H1 (cell line): ENCODE results near the gene BRSK2. TPM values are rescaled to one million over a fixed set of nuclear protein-coding genes. Genes with fewer than 3 reads are reported as not detected.
A peak's percentile ranks its signal among the peaks of the same experiment; 100 is the strongest.

ENCODE experiments used
- CTCF ChIA-PET: fragments of 300-600 bp; sonication (Branson Sonifier 250); formaldehyde crosslinking; loops from one replicate; lab custom pipeline; 2021; ENCODE audit not compliant: partially characterized antibody; lab: Charles Lee
- POLR2A ChIA-PET: fragments of 300-600 bp; sonication (Branson Sonifier 250); formaldehyde crosslinking; loops from one replicate; lab custom pipeline; 2021; ENCODE audit warnings: inconsistent platforms; ENCODE audit not compliant: partially characterized antibody; lab: Charles Lee
- DNase-seq, 2 experiments: peaks; one replicate each; pipeline versions ENCODE4 v3.0.0 to v3.0.0-alpha.2; 2010 to 2022; ENCODE audit warnings: low spot score in 2 of 2, low read depth in 1 of 2, mixed read lengths in 1 of 2
- FAIRE-seq: peaks from 2 replicates; lab custom pipeline; 2011; peaks lifted over from hg19 to GRCh38; lab: Jason Lieb, UNC
- H2AFZ ChIP-seq: 2 replicates; pipeline ENCODE4 v1.8.1; 2012; ENCODE audit warnings: low read length, inconsistent platforms
- H2AK5ac ChIP-seq: 2 replicates; pipeline ENCODE4 v1.6.1; 2013; ENCODE audit warnings: low read depth, low read length
- H2BK120ac ChIP-seq: replicated peaks from 2 replicates; pipeline ENCODE3; 2013; ENCODE audit warnings: low read depth, low read length, inconsistent platforms
- H2BK12ac ChIP-seq: 2 replicates; pipeline ENCODE4 v1.6.1; 2013; ENCODE audit warnings: low read depth, low read length
- H2BK15ac ChIP-seq: 2 replicates; pipeline ENCODE4 v1.6.1; 2013; ENCODE audit warnings: low read length
- H2BK20ac ChIP-seq: 2 replicates; pipeline ENCODE4 v1.6.1; 2013; ENCODE audit warnings: low read length
- H2BK5ac ChIP-seq: 2 replicates; pipeline ENCODE4 v1.6.1; 2013; ENCODE audit warnings: low read depth, low read length
- H3K14ac ChIP-seq: 2 replicates; pipeline ENCODE4 v1.6.1; 2013; ENCODE audit warnings: inconsistent platforms; ENCODE audit not compliant: insufficient read length
- H3K18ac ChIP-seq: 2 replicates; pipeline ENCODE4 v1.6.1; 2013; ENCODE audit warnings: low read length; ENCODE audit errors: extremely low read depth
- H3K23ac ChIP-seq: 2 replicates; pipeline ENCODE4 v1.6.1; 2013; ENCODE audit warnings: inconsistent platforms; ENCODE audit not compliant: insufficient read length
- H3K23me2 ChIP-seq: 2 replicates; pipeline ENCODE4 v1.6.1; 2013; ENCODE audit warnings: low read depth, low read length
- H3K27ac ChIP-seq: 2 replicates; pipeline ENCODE4 v1.6.1; 2011; ENCODE audit warnings: low read depth, low read length, inconsistent platforms
- H3K27me3 ChIP-seq, 4 experiments: replicated peaks in 1 of 4; 1 replicate in 1 of 4; 2 replicates in 3 of 4; pipeline versions ENCODE4 v1.6.1 to v1.8.1; 2011 to 2013; ENCODE audit warnings: low read length in 3 of 4, mild to moderate bottlenecking in 3 of 4, inconsistent platforms in 2 of 4, mixed read lengths in 2 of 4, moderate library complexity in 1 of 4; ENCODE audit not compliant: control insufficient read depth in 3 of 4, insufficient read depth in 3 of 4; ENCODE audit errors: extremely low read depth in 1 of 4
- H3K36me3 ChIP-seq, 4 experiments: 2 replicates each; pipeline versions ENCODE4 v1.6.1 to v1.8.1; 2011 to 2013; ENCODE audit warnings: mild to moderate bottlenecking in 4 of 4, low read length in 3 of 4, moderate library complexity in 2 of 4, control low read depth in 1 of 4, inconsistent platforms in 1 of 4; ENCODE audit not compliant: insufficient read depth in 4 of 4, control insufficient read depth in 2 of 4
- H3K4ac ChIP-seq: replicated peaks from 2 replicates; pipeline ENCODE3; 2013; ENCODE audit warnings: low read length, low read depth, mixed read lengths, inconsistent platforms; ENCODE audit not compliant: insufficient read length
- H3K4me1 ChIP-seq, 4 experiments: replicated peaks in 1 of 4; 1 replicate in 1 of 4; 2 replicates in 3 of 4; pipeline versions ENCODE4 v1.6.1 to v1.8.1; 2011 to 2013; ENCODE audit warnings: low read length in 3 of 4, inconsistent platforms in 2 of 4, mixed read lengths in 1 of 4; ENCODE audit not compliant: insufficient read depth in 4 of 4, control insufficient read depth in 3 of 4
- H3K4me2 ChIP-seq, 2 experiments: 2 replicates each; pipeline versions ENCODE4 v1.6.1 to v1.8.1; 2011 to 2013; ENCODE audit warnings: low read depth in 2 of 2, low read length in 2 of 2, control low read depth in 1 of 2, inconsistent platforms in 1 of 2, mild to moderate bottlenecking in 1 of 2; ENCODE audit not compliant: insufficient read depth in 1 of 2
- H3K4me3 ChIP-seq, 4 experiments: fragments of 200-600, 300-600 bp in 1 of 4; sonication (generic), shearing (Covaris generic), sonication (Bioruptor Twin) in 1 of 4; 2 replicates each; pipeline versions ENCODE4 v1.5.1 to v1.8.1; 2011 to 2016; ENCODE audit warnings: low read length in 4 of 4, low read depth in 3 of 4, control low read depth in 2 of 4, inconsistent platforms in 2 of 4, mild to moderate bottlenecking in 2 of 4, mixed read lengths in 1 of 4, moderate library complexity in 1 of 4; ENCODE audit not compliant: insufficient read depth in 2 of 4; ENCODE audit errors: extremely low read depth in 1 of 4
- H3K56ac ChIP-seq: replicated peaks from 2 replicates; pipeline ENCODE3; 2013; ENCODE audit warnings: low read depth, mild to moderate bottlenecking, mixed read lengths, low read length, inconsistent platforms; ENCODE audit not compliant: insufficient read length
- H3K79me1 ChIP-seq: 2 replicates; pipeline ENCODE4 v1.6.1; 2013; ENCODE audit warnings: low read depth, low read length, control low read depth
- H3K79me2 ChIP-seq, 2 experiments: 2 replicates each; pipeline versions ENCODE4 v1.6.1 to v1.8.1; 2012 to 2013; ENCODE audit warnings: low read length in 2 of 2, mild to moderate bottlenecking in 2 of 2, inconsistent platforms in 1 of 2; ENCODE audit not compliant: insufficient read depth in 2 of 2, control insufficient read depth in 1 of 2
- H3K9ac ChIP-seq, 4 experiments: replicated peaks in 1 of 4; 1 replicate in 1 of 4; 2 replicates in 3 of 4; pipeline versions ENCODE4 v1.6.1 to v1.8.1; 2011 to 2013; ENCODE audit warnings: low read depth in 3 of 4, low read length in 3 of 4, control low read depth in 2 of 4, mild to moderate bottlenecking in 2 of 4, moderate library complexity in 2 of 4, inconsistent platforms in 1 of 4; ENCODE audit errors: extremely low read depth in 1 of 4
- H3K9me3 ChIP-seq, 2 experiments: 2 replicates each; pipeline versions ENCODE4 v1.6.1 to v1.8.1; 2012 to 2013; ENCODE audit warnings: mild to moderate bottlenecking in 2 of 2, moderate library complexity in 2 of 2, control low read depth in 1 of 2, inconsistent platforms in 1 of 2, low read depth in 1 of 2, low read length in 1 of 2, mixed read lengths in 1 of 2; ENCODE audit not compliant: insufficient read depth in 2 of 2
- H4K20me1 ChIP-seq, 2 experiments: replicated peaks in 1 of 2; 2 replicates each; pipeline versions ENCODE3 to v1.8.1; 2011 to 2013; ENCODE audit warnings: inconsistent platforms in 2 of 2, low read length in 2 of 2, mild to moderate bottlenecking in 1 of 2; ENCODE audit not compliant: insufficient read depth in 2 of 2, control insufficient read depth in 1 of 2
- H4K5ac ChIP-seq: 2 replicates; pipeline ENCODE4 v1.6.1; 2013; ENCODE audit warnings: low read length, low read depth, mixed read lengths, inconsistent platforms; ENCODE audit not compliant: insufficient read length
- H4K8ac ChIP-seq: 2 replicates; pipeline ENCODE4 v1.8.0; 2013; ENCODE audit warnings: mild to moderate bottlenecking, moderate library complexity, low read length, inconsistent platforms; ENCODE audit not compliant: insufficient read depth; ENCODE audit errors: extremely low read depth
- H4K91ac ChIP-seq: replicated peaks from 2 replicates; pipeline ENCODE3; 2013; ENCODE audit warnings: low read length, mixed read lengths, inconsistent platforms; ENCODE audit not compliant: insufficient read length
- ASH2L ChIP-seq: fragments of 200-600, 300-600 bp; sonication (generic); IDR thresholded peaks from one replicate; pipeline ENCODE4 v1.7.1; 2017; ENCODE audit warnings: low read length
- ATF3 ChIP-seq: IDR thresholded peaks from 2 replicates; pipeline ENCODE4 v1.6.1; 2011; ENCODE audit warnings: low read depth, mild to moderate bottlenecking, low read length; ENCODE audit not compliant: insufficient read depth
- BACH1 ChIP-seq: IDR thresholded peaks from 2 replicates; pipeline ENCODE4 v1.6.1; 2012; ENCODE audit warnings: low read length, improper control_type of control experiment
- BCL11A ChIP-seq, 2 experiments: IDR thresholded peaks; one replicate each; pipeline ENCODE4 v1.6.1; 2011; ENCODE audit warnings: low read depth in 2 of 2, low read length in 2 of 2, mild to moderate bottlenecking in 2 of 2
- CEBPB ChIP-seq: IDR thresholded peaks from 2 replicates; pipeline ENCODE4 v1.6.1; 2012; ENCODE audit warnings: low read depth, low read length
- CHD2 ChIP-seq: IDR thresholded peaks from 2 replicates; pipeline ENCODE4 v1.6.1; 2012; ENCODE audit warnings: low read length, improper control_type of control experiment
- JUN ChIP-seq: IDR thresholded peaks from 2 replicates; pipeline ENCODE4 v1.6.1; 2011; ENCODE audit warnings: low read depth, mild to moderate bottlenecking, improper control_type of control experiment, low read length
- KDM4A ChIP-seq: IDR thresholded peaks from one replicate; pipeline ENCODE4 v1.7.1; 2012; ENCODE audit warnings: low read depth, mild to moderate bottlenecking, moderate library complexity, low read length, inconsistent platforms; ENCODE audit not compliant: severe bottlenecking
- MAFK ChIP-seq: IDR thresholded peaks from 2 replicates; pipeline ENCODE4 v1.6.1; 2012; ENCODE audit warnings: low read depth, mild to moderate bottlenecking, improper control_type of control experiment, low read length
- NRF1 ChIP-seq: IDR thresholded peaks from 2 replicates; pipeline ENCODE4 v1.6.1; 2011; ENCODE audit warnings: mild to moderate bottlenecking, low read depth, low read length, improper control_type of control experiment
- PHF8 ChIP-seq: fragments of 200-600 bp; sonication (generic); conservative IDR thresholded peaks from 2 replicates; pipeline ENCODE4 v1.7.1; 2012; ENCODE audit warnings: low read depth, mild to moderate bottlenecking, inconsistent platforms, low read length, moderate library complexity
- SIX5 ChIP-seq: IDR thresholded peaks from 2 replicates; pipeline ENCODE4 v1.6.1; 2011; ENCODE audit warnings: mild to moderate bottlenecking, low read depth, low read length
- SRF ChIP-seq: IDR thresholded peaks from 2 replicates; pipeline ENCODE4 v1.6.1; 2011; ENCODE audit warnings: mild to moderate bottlenecking, low read depth, low read length, moderate library complexity
- TAF1 ChIP-seq: IDR thresholded peaks from 2 replicates; pipeline ENCODE4 v1.6.1; 2011; ENCODE audit warnings: mild to moderate bottlenecking, low read depth, low read length
- WGBS, 2 experiments: shearing (Covaris generic) in 1 of 2; methylation state at CpG; one replicate each; pipeline versions ENCODE4 v1.1.6 to v1.1.7; 2013 to 2015; ENCODE audit warnings: low lambda C conversion rate in 2 of 2, mixed read lengths in 2 of 2, inconsistent platforms in 1 of 2, low coverage in 1 of 2, missing lambda C conversion rate in 1 of 2; ENCODE audit not compliant: insufficient replicate concordance in 2 of 2, insufficient coverage in 1 of 2, insufficient read length in 1 of 2; ENCODE audit errors: extremely low coverage in 1 of 2, missing lambda C conversion rate in 1 of 2; 5-methylcytosine and 5-hydroxymethylcytosine counted together
- polyA plus RNA-seq, 7 experiments: library from polyadenylated mRNA; depleted of rRNA in 3 of 7; stranded (reverse) in 5 of 7; unstranded in 2 of 7; fragments of >200 nt in 5 of 7; fragments of 200-250 nt in 2 of 7; gene quantifications; 1 replicate in 5 of 7; 2 replicates in 1 of 7; 4 replicates in 1 of 7; pipeline versions ENCODE4 v1.2.1 to v1.2.3, GENCODE V29; 2011 to 2013; ENCODE audit warnings: missing spikeins in 2 of 7, mixed read lengths in 2 of 7
- total RNA-seq: library from RNA; stranded (reverse); fragmentation: NEBNext Ultra II Directional; extraction: Animal tissue kit (Norgen Biotek cat#: 25700); gene quantifications from 2 replicates; pipeline ENCODE4 v1.2.1, GENCODE V29; 2021
- TF ChIP-seq, protein P1 (sequence below): IDR thresholded peaks from 2 replicates; pipeline ENCODE4 v1.6.1; 2012; ENCODE audit warnings: inconsistent platforms

The BRSK2 gene
- total and polyA plus RNA-seq, 2 of the 8 experiments (the other 6 are each of a cell fraction or from before 2014, with no cell fraction given) = 17.3 to 27.1 TPM

GRCh38 chr11:1503708-1504104, 114.0 kb downstream of the BRSK2 start:
- Histone ChIP-seq H4K20me1 (peaks cover 5 to 10% of the 10 kb centered on the region in 2 experiments), H2AK5ac (no peak overlapping the region), H3K4ac (no peak overlapping the region), H2BK120ac (no peak overlapping the region), H3K27me3 (no peaks in the 10 kb centered on the region), H3K36me3 (no peaks in the 10 kb centered on the region), H2BK15ac (no peak overlapping the region), H3K4me1 (peaks cover 0 to 18% (median 9%) of the 10 kb centered on the region in 4 experiments; a peak in 3 of 7 replicates), H3K18ac (no peak overlapping the region), H2BK20ac (no peak overlapping the region), H3K9ac (no peak overlapping the region), H4K8ac (no peak overlapping the region), H4K91ac (peak overlapping the region; percentile 54), H3K9me3 (peaks cover 0 to 8% of the 10 kb centered on the region in 2 experiments; a peak in 1 of 4 replicates), H4K5ac (no peak overlapping the region), H2BK12ac (no peak overlapping the region), H3K14ac (no peak overlapping the region), H3K27ac (no peak overlapping the region), H2BK5ac (no peak overlapping the region), H3K79me1 (peaks cover 28% of the 10 kb centered on the region), H3K23me2 (no peaks in the 10 kb centered on the region), H3K4me2 (no peak overlapping the region), H3K4me3 (no peak overlapping the region), H2AFZ (no peak overlapping the region), H3K79me2 (peaks cover 0 to 42% of the 10 kb centered on the region in 2 experiments; a peak in 1 of 4 replicates), H3K56ac (no peak overlapping the region), H3K23ac (no peak overlapping the region)
- no peak for DNase-seq
- no peak for FAIRE-seq
- CTCF ChIA-PET = interaction anchor here (0.6 to 2.8 kb wide), 8 partner anchors 11 to 1553 kb away, joined by 3 to 13 read pairs (median 3); partner anchors contain the start of gene CARS1
- WGBS, 2 experiments = 93% methylated on average over 14 of the region's 14 CpGs; no CpG with 5 or more reads in 1 of the 2 experiments
- POLR2A ChIA-PET = no interaction called here
- TF ChIP-seq ATF3 (no peak), BCL11A (IDR thresholded peaks at IDR 0.05; ENCODE audit: low read depth in 2 of 2, low read length in 2 of 2) (no peak), CHD2 (no peak), SIX5 (no peak), PHF8 (no peak), NRF1 (no peak), BACH1 (no peak), TAF1 (no peak), ASH2L (no peak), JUN (no peak), KDM4A (no peak), MAFK (no peak), CEBPB (no peak), SRF (no peak)
- TF ChIP-seq, protein P1, sequence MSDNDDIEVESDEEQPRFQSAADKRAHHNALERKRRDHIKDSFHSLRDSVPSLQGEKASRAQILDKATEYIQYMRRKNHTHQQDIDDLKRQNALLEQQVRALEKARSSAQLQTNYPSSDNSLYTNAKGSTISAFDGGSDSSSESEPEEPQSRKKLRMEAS = no peak
